Tibial nerve (tissue), 4 donors: Measurements from ENCODE around the gene RPL37A. TPM values are rescaled to one million over a fixed set of nuclear protein-coding genes. Genes with fewer than 3 reads are reported as not detected.

Source experiments
- DNase-seq, 2 donors: peaks; one replicate each; pipeline ENCODE4 v3.0.0-alpha.2; 2019; ENCODE audit warnings: low spot score in 2 of 2
- H3K27ac ChIP-seq, 4 donors: fragments of 200-600 bp; sonication (generic) in 3 of 4; one replicate each; pipeline ENCODE4 v1.5.1; 2017 to 2019; ENCODE audit warnings: mild to moderate bottlenecking in 1 of 4
- H3K27me3 ChIP-seq, 2 donors: fragments of 200-600 bp; sonication (generic) in 1 of 2; one replicate each; pipeline versions ENCODE4 v1.5.1 to v1.6.0; 2017 to 2019
- H3K36me3 ChIP-seq, 3 donors: fragments of 200-600 bp; sonication (generic); one replicate each; pipeline ENCODE4 v1.5.1; 2018 to 2019
- H3K4me1 ChIP-seq, 4 donors: fragments of 200-600 bp; sonication (generic) in 3 of 4; one replicate each; pipeline ENCODE4 v1.5.1; 2017 to 2019
- H3K4me3 ChIP-seq, 4 donors: fragments of 200-600 bp; sonication (generic) in 3 of 4; one replicate each; pipeline ENCODE4 v1.5.1; 2017 to 2019; ENCODE audit warnings: mild to moderate bottlenecking in 1 of 4, moderate library complexity in 1 of 4
- H3K9me3 ChIP-seq, 4 donors: fragments of 200-600 bp; sonication (generic) in 3 of 4; one replicate each; pipeline ENCODE4 v1.5.1; 2017 to 2019
- EP300 ChIP-seq, 2 donors: sonication (generic); formaldehyde crosslinking; IDR thresholded peaks; one replicate each; pipeline ENCODE4 v1.6.1; 2017; ENCODE audit warnings: antibody characterized with exemption in 2 of 2, mild to moderate bottlenecking in 1 of 2
- POLR2A ChIP-seq, 2 donors: fragments of 450-650 bp; IDR thresholded peaks; one replicate each; pipeline ENCODE4 v1.6.1; 2017; ENCODE audit warnings: antibody characterized with exemption in 2 of 2, mild to moderate bottlenecking in 2 of 2, moderate library complexity in 2 of 2
- WGBS, 2 donors: methylation state at CpG; one replicate each; pipeline ENCODE4 v1.1.5; 2018; 5-methylcytosine and 5-hydroxymethylcytosine counted together
- total RNA-seq, 4 donors: library from RNA; depleted of rRNA; stranded (reverse); fragments of >200 nt; gene quantifications; one replicate each; pipeline ENCODE4 v1.1.0, GENCODE V29; 2016
- TF ChIP-seq, protein P1 (sequence below), 5 experiments: fragments of 200-600 bp in 3 of 5; fragments of 450-650 bp in 2 of 5; sonication (generic) in 3 of 5; IDR thresholded peaks; one replicate each; pipeline ENCODE4 v1.5.1; 2016 to 2019; ENCODE audit warnings: antibody characterized with exemption in 5 of 5, mild to moderate bottlenecking in 3 of 5, moderate library complexity in 2 of 5

RPL37A gene
- total RNA-seq, 4 donors from 2014 or later, result 1,138 to 2,228 (median 1,396) TPM

DNA sequence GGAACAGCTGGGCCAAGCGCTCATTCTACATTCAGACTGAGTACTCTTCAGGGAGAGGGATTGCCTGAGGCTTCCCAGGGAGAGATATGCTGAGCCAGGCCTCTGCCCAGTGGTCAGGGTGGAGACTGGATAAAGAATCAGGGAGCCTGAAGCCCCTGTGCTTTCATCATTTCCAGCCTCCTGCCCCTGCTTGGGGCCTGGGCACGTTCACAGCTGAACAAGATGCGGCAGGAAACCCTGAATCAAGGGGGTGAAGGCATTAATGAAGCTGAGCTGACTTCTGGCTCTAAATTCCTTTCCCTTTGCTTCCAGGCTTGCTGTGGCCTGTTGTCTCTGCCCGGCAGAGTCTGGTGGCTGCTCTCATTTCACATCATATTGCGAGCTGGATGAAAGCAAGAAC, 35.0 kb downstream of the RPL37A start:
- Histone ChIP-seq H3K9me3 (no peaks in the 10 kb centered on the region), H3K36me3 (no peaks in the 10 kb centered on the region), H3K4me1 (peaks cover 0 to 34% (median 19%) of the 10 kb centered on the region in 4 donors), H3K27ac (peak overlapping the region in 3 of 4 donors; percentile 19 to 90 (median 88)), H3K27me3 (no peaks in the 10 kb centered on the region), H3K4me3 (no peak overlapping the region)
- WGBS, 2 donors, result 69 to 71% methylated on average over 5 of the region's 5 CpGs
- TF ChIP-seq POLR2A (IDR thresholded peaks at IDR 0.05), result no peak
- TF ChIP-seq, protein P1, sequence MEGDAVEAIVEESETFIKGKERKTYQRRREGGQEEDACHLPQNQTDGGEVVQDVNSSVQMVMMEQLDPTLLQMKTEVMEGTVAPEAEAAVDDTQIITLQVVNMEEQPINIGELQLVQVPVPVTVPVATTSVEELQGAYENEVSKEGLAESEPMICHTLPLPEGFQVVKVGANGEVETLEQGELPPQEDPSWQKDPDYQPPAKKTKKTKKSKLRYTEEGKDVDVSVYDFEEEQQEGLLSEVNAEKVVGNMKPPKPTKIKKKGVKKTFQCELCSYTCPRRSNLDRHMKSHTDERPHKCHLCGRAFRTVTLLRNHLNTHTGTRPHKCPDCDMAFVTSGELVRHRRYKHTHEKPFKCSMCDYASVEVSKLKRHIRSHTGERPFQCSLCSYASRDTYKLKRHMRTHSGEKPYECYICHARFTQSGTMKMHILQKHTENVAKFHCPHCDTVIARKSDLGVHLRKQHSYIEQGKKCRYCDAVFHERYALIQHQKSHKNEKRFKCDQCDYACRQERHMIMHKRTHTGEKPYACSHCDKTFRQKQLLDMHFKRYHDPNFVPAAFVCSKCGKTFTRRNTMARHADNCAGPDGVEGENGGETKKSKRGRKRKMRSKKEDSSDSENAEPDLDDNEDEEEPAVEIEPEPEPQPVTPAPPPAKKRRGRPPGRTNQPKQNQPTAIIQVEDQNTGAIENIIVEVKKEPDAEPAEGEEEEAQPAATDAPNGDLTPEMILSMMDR (IDR thresholded peaks at IDR 0.05), result no peak
- TF ChIP-seq EP300 (IDR thresholded peaks at IDR 0.05), result no peak
- DNase-seq, result no peak

- peaks cover 0 to 34% (median 19%) of the 10 kb centered on the region in 4 donors for H3K4me1 ChIP-seq
- no peak for DNase-seq
- H3K27ac ChIP-seq, result peak overlapping the region; percentile 50 to 90 (median 77)
- H3K9me3 ChIP-seq, result no peaks in the 10 kb centered on the region
- TF ChIP-seq, protein P1 (IDR thresholded peaks at IDR 0.05), result no peak
- TF ChIP-seq POLR2A (IDR thresholded peaks at IDR 0.05), result no peak
- TF ChIP-seq EP300 (IDR thresholded peaks at IDR 0.05), result no peak
- no peaks in the 10 kb centered on the region for H3K36me3 ChIP-seq
- no peaks in the 10 kb centered on the region for H3K27me3 ChIP-seq
- H3K4me3 ChIP-seq, result no peak overlapping the region
- WGBS, 2 donors, result 47 to 55% methylated on average over 1 of the region's 1 CpG
Observed at GRCh38 chr2:216534809-216535208, 36.2 kb downstream of the RPL37A start.

DNA sequence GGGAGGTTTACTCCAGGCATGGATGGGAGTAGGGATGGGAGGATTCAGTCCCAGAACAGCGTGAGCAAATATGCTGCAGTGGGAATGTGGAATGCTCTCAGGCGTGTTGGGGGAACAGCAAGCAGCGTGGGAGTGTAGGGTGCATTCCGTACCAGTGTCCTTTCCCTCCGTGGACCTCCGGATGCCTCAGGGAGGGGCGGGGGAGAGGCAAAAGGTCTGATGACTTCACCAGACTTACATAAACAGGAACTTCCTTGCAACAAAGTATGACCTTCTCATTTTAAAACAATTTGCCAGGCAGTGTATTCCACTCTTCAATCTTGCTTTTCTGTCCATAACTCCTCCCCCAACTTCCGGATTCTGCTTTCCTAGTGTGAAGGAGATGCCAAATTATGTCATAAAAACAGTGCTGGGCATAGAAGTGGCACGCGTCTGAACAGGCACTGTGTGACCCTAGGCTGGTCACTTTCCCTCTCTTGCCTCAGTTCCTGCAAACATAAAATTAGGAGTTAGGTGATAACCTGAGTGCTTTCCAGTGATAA, 36.9 kb downstream of the RPL37A start:
- H3K27me3 ChIP-seq, result no peaks in the 10 kb centered on the region
- peaks cover 0 to 41% (median 19%) of the 10 kb centered on the region in 4 donors for H3K4me1 ChIP-seq
- peak; percentile 36 to 37 for DNase-seq
- H3K9me3 ChIP-seq, result no peaks in the 10 kb centered on the region
- no peak overlapping the region for H3K4me3 ChIP-seq
- no peaks in the 10 kb centered on the region for H3K36me3 ChIP-seq
- H3K27ac ChIP-seq, result peak overlapping the region; percentile 50 to 90 (median 77)
- 3 to 6% methylated on average over 10 of the region's 10 CpGs for WGBS, 2 donors
- peak in 1 of 2 donors; percentile 32 for TF ChIP-seq POLR2A (IDR thresholded peaks at IDR 0.05)
- TF ChIP-seq, protein P1 (IDR thresholded peaks at IDR 0.05), result no peak
- TF ChIP-seq EP300 (IDR thresholded peaks at IDR 0.05), result peak; percentile 65 to 85

DNA sequence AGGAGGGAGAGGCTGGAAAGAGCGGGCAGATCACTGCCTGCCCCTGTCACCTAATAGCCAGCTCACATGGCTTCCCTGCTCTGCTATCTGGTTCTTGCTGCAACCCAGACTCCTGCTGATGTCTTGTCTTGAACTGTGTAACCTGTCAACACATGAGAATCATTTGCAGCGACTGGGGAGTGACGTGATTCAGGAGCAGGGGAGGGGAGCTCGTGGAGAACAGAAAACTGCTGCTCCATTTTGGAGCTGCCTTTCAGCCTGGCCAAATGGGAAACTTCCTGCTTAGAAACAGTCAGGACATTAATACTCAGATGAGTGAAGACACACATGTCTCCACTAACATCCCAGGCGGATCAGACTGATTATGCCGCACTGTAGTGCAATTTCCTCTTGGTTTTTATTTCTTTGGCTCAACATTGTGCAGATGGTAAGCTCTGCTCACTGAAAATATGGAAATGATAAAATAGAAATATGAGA, 38.1 kb downstream of the RPL37A start:
- Histone ChIP-seq H3K9me3 (no peaks in the 10 kb centered on the region), H3K27me3 (no peaks in the 10 kb centered on the region), H3K4me3 (no peak overlapping the region), H3K4me1 (peaks cover 0 to 41% (median 19%) of the 10 kb centered on the region in 4 donors), H3K36me3 (no peaks in the 10 kb centered on the region), H3K27ac (peak overlapping the region in 2 of 4 donors; percentile 88 to 90)
- 45 to 60% methylated on average over 6 of the region's 6 CpGs for WGBS, 2 donors
- no peak for TF ChIP-seq POLR2A (IDR thresholded peaks at IDR 0.05)
- TF ChIP-seq, protein P1 (IDR thresholded peaks at IDR 0.05), result no peak
- no peak for TF ChIP-seq EP300 (IDR thresholded peaks at IDR 0.05)
- DNase-seq, result no peak

DNA sequence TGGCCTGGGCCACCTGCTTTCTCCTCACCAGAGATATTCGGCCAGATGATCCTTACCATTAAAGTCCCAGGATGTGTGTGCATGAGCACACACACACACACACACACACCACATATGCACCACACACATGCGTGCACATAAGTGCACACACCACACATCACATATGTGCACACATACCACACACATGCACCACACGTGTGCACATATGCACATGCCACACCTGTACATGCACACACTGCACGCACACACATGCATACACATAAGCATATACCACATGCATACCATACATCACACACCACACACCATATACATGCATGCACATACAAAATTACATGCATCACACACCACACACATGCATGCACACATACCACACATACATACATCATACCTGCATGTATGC, 38.7 kb downstream of the RPL37A start:
- Histone ChIP-seq H3K9me3 (no peaks in the 10 kb centered on the region), H3K4me3 (no peak overlapping the region), H3K4me1 (peaks cover 0 to 41% (median 19%) of the 10 kb centered on the region in 4 donors), H3K27me3 (no peaks in the 10 kb centered on the region), H3K27ac (no peak overlapping the region), H3K36me3 (no peaks in the 10 kb centered on the region)
- no peak for DNase-seq
- WGBS, 2 donors, result 88 to 92% methylated on average over 4 of the region's 4 CpGs
- TF ChIP-seq POLR2A (IDR thresholded peaks at IDR 0.05) (no peak), EP300 (IDR thresholded peaks at IDR 0.05) (no peak)
- TF ChIP-seq, protein P1 (IDR thresholded peaks at IDR 0.05), result no peak
